Astrocyte of the cerebellum (primary cell): ENCODE data around the gene TXNDC17.

Source experiments
- DNase-seq: peaks from one replicate; pipeline ENCODE4 v3.0.0-alpha.2; 2011; ENCODE audit warnings: low read depth
- H3K4me3 ChIP-seq: 2 replicates; pipeline ENCODE4 v1.5.1; 2011; ENCODE audit warnings: mild to moderate bottlenecking, low read depth, low read length, moderate library complexity
- CTCF ChIP-seq: IDR thresholded peaks from 2 replicates; pipeline ENCODE4 v1.5.1; 2012; ENCODE audit warnings: low read length, low read depth, moderate library complexity, mild to moderate bottlenecking; ENCODE audit errors: missing control alignments
- in situ Hi-C: cut with HindIII; loops from 2 replicates; pipeline ENCODE4 v1.10.0; 2017; ENCODE audit warnings: low sequenced_read_pairs

The TXNDC17 gene

DNA sequence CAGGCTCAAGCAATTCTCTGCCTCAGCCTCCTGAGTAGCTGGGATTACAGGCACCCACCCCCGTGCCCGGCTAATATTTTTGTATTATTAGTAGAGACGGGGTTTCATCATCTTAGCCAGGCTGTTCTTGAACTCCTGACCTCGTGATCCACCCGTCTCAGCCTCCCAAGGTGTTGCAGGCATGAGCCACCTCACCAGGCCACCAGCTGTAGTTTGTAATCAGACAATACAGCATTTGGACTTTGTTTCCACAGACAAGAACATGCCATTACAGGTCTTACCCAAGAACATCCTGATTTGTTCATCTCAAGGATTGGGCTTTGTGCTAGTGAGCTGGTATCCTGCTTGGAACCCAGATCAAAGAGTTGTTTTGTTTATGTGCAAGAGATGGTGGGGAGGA lies 40.8 kb downstream of the TXNDC17 start:
- in situ Hi-C loops, result loop anchor here (25.0 kb wide), 1 partner anchor 181 kb away; no protein-coding TSS in a partner anchor
- no peak for TF ChIP-seq CTCF
- no peak overlapping the region for H3K4me3 ChIP-seq
- no peak for DNase-seq

DNA sequence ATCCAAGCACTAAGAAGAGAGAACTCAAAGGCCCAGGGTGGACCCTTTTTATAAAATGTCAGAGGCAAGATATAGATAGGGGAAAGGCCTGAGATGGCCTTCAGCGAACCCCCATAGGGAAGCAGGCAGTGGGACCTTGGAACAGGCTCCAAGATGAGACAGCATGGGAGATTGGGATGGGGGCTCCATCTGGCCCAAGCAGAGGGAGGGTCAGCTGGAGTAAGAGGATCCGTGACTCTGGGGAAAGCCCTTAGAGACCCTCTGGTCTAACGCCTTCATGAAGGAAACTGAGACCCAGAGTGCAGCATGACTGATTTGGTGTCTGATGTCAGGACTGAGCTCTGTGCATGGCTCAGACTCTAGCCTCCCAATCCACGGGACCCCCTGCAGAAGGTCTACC lies 41.5 kb downstream of the TXNDC17 start:
- no peak overlapping the region for H3K4me3 ChIP-seq
- TF ChIP-seq CTCF, result no peak
- in situ Hi-C loops, result loop anchor here (25.0 kb wide), 1 partner anchor 180 kb away; no protein-coding TSS in a partner anchor
- DNase-seq, result no peak

DNA sequence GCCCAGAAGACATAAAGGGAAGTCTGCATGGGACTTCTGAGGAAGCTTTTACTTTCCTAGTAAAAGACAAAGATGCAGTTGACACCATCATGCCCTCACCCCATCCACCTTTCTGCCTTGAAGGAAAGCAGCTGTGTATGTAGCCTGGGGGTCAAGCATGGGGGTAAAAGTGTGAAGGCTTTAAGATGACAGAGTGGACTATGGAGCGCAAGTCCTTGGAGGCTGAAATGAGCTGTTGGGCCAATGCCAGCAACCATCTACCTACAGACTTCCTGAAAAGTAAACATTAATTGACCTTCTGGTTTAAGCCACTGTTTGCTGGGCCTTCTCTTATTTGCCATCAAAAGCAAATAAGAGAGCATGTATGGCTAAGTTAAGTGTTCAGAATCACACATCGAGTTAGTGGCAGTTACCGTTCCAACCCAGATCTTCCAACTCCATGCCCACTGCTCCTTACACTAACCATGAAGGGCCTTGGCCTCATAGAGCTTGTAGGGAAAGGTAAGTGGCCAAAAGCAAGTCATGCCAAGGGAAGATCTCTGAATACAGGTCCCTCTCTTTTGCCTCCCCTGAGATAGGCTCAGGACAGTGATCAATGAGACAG lies 42.3 kb downstream of the TXNDC17 start:
- in situ Hi-C loops, result loop anchor here (25.0 kb wide), 1 partner anchor 179 kb away; no protein-coding TSS in a partner anchor
- TF ChIP-seq CTCF, result no peak

DNA sequence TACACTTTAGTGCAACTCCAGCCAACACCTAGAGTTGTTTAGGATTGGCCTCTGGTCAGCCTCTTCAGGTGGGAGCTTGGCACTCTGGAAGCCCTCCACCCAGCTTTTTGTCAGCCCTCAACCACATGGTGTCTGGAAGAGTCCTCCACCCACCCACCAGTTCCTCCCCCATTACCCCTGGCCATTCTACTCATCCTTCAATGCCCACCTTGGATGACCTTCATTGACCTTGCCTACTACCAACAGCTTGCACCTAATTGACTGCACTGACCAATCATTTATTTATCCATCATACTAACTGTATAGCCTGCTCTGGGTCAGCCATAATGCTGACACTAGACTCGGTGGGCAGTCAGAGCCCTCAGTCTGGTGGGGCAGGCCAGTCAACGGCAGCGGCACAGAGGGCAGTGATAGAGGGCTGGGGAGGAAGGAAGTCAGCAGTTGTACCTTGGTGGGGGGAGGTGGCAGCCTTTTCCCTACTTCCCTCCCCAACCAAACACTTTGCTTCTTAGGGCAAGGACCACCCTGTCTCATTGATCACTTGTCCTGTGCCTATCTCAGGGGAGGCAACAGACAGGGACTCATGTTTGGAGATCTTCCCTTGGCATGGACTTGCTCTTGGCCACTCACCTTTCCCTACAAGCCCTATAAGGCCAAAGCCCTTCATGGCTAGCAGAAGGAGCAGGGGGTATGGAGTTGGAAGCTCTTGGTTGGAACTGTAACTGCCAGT lies 43.0 kb downstream of the TXNDC17 start:
- H3K4me3 ChIP-seq, result no peak overlapping the region
- TF ChIP-seq CTCF, result no peak
- DNase-seq, result no peak
- in situ Hi-C loops, result loop anchor here (25.0 kb wide), 1 partner anchor 178 kb away; no protein-coding TSS in a partner anchor

More for the DNA sequence above, 42.3 kb downstream of the TXNDC17 start:
- DNase-seq, result no peak
- H3K4me3 ChIP-seq, result no peak overlapping the region

DNA sequence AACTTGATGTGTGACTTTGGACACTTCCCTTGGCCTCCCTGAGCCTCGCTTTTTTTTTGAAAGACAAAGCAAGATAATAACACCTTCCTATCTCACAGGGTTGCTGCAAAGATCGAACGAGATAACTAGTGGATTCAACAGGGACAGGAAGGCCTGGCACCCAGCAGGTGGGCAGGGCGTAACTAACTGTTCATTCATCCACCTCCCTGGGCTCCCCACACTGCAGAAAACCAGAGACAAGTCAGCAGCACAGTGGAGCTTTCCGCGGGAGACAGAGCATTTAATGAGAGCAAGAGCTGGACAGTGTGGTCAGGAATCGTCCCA lies 43.6 kb downstream of the TXNDC17 start:
- no peak for TF ChIP-seq CTCF
- in situ Hi-C loops, result loop anchor here (25.0 kb wide), 1 partner anchor 178 kb away; no protein-coding TSS in a partner anchor
- no peak for DNase-seq
- H3K4me3 ChIP-seq, result no peak overlapping the region

- in situ Hi-C loops, result loop anchor here (25.0 kb wide), 1 partner anchor 177 kb away; no protein-coding TSS in a partner anchor
- TF ChIP-seq CTCF, result no peak
- no peak for DNase-seq
- H3K4me3 ChIP-seq, result no peak overlapping the region
These were observed 44.3 kb downstream of the TXNDC17 start for GRCh38 chr17:6684881-6685767.
